COLO829 (cell line): Measurements from ENCODE around the gene SLC6A4.
"Not testable (repeated sequence)": the region's sequence is repeated elsewhere in the genome, so short reads cannot be mapped to it uniquely, and the experiment has no call there.

Source experiments
- DNase-seq: peaks from one replicate; pipeline ENCODE4 v3.0.0; 2012; ENCODE audit warnings: low spot score

Gene SLC6A4

DNA sequence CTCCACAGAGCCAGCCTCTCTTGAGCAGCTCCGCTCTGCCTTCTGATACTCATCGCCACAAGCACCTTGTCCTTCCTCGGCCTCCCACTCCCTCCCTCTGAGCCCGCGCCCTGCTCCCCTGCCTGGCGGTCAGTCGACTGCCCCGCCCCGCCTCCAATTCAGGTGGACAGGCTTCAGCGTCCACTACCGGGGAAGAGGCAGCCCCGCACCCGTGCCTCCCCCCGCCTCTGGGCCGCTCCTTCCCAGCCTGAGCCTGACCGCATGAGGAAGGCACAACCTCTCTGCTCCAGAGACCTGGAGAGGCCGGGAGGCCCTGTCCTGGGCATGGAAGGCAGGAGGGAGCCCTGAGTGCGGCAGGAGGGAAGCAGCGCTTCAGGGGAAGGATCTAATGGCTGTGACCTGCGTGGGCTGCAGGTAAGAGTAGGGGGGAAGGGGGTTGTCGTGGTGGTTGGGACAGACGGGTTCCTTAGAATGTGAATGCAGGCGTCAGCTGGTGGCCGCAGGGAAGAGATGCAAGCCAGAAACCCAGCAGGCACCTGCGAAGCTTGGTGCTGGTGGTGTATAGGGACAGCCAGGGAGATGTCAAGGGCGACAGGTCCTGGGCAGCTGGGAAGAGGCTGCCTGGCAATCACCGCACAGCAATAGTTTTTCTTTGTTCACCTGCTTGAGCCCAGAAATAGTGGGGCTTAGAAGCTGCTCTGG, 3.0 kb upstream of the SLC6A4 start:
- no peak for DNase-seq

DNA sequence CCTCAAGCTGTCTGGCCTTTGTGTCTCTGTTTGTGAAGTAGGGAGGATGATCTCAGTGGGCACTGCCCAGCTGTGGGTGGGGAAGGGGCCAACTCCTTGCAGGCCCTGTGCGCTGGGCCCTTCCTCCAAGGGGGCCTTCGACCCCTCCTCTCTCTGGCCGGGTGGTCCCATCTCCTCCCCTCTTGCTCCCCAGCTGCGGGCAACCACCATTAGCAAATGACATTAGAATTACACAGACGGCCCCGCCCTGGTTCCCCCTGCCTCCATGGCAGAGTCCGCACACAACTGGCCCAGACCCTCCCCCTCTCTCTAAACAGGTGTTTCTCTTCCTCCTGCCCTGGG, 2.5 kb upstream of the SLC6A4 start:
- DNase-seq: no peak

DNA sequence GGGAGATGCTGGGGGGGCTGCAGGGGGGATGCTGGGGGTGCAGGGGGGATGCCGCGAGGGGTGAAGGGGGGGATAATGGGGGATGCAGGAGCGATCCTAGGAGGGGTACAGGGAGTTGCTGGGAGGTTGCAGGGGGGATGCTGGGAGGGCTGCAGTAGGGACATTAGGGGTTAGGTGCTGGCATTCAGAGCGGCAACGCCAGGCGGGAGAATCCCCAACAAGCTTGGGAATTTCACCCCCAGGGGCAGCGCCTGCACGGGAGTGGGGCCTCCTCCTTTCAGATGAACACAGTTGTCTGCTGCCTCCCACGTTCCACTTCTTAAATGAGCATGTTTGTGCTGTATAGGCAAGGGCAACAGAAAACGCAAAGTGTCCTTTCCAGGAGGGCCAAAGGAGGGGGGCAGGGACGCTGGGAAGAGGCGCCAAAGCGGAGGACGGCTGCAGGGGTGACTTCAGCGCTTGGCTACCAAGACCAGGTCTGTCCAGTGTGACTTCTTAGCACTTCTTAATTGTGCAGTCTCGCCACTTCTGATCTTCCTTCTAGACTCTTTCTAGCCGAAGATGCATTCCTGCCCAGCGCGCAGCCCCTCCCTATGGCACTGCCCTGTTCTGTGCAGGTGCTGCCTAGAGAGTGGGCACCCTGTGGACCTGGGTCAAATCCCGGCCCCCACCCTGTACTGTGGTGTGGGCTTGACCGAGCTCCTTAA, 2.0 kb upstream of the SLC6A4 start:
- DNase-seq: no peak

DNA sequence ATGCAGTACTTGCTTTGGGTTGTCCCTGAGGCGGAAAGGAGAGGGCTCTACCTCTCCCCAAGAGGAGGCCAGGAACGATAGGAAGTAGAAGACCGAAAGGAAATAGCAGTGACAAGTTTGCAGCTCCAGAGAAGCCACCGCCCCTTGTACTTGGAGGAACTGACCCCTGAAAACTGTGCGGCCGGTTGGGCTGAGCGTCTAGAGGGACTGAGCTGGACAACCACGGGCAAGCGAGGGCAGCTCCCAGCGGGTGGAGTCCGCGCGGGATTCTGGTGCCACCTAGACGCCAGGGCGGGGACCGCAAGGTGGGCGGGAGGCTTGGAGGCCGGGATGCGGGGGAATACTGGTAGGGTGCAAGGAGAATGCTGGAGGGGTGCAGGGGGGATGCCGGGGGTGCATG, 1.3 kb upstream of the SLC6A4 start:
- DNase-seq: peak; percentile 35

DNA sequence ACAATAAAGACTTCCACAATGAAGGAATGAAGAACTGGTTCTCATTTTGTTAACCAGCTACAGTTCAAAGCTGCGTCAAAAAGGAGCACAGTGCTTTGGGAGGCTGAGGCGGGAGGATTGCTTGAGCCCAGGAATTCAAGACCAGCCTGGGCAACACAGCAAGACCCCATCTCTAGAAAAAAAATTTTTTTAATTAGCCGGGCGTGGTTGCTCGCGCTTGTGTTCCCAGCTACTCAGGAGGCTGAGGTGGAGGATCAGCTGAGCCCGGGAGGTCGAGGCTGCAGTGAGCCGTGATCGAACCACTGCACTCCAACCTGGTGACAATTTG, 764 bp upstream of the SLC6A4 start:
- no peak for DNase-seq

DNA sequence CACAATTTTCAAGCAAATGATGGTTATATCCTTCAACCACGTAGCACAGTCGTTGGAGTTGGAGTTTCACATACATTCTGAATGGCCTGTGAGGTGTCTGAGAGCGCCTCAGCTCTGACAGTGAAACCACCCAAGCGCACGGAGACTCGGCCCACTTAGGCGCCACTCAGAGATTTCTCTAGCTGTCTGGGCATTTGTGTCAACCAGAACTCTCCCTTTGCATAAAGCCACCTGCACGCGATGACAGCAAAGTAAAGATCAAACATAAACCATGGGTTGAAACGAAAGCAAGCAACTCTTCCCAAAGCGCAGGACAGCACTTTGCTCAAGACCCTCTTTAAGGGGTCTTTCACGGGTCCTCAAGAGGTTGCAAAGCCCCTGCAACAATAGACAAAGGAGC, 533 bp downstream of the SLC6A4 start:
- no peak for DNase-seq

DNA sequence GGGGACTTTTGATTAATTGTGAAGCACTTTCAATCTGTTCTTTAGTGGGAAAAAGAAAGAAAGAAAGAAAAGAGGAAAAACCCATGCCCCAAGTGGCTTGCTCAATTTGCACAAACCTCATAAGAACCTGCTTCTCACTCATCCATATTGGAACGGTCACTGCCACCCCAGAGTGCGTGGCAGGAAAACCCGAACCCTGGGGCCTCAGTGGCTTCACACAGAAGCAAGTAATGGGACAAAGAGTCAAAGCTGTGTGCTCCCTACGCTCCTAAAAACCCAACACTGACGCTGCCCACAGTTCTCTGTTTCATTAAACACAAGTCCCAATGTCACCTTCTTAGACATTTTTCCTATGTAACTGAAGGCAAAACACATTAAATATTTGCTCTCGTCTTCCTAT, 1.2 kb downstream of the SLC6A4 start:
- DNase-seq: no peak

DNA sequence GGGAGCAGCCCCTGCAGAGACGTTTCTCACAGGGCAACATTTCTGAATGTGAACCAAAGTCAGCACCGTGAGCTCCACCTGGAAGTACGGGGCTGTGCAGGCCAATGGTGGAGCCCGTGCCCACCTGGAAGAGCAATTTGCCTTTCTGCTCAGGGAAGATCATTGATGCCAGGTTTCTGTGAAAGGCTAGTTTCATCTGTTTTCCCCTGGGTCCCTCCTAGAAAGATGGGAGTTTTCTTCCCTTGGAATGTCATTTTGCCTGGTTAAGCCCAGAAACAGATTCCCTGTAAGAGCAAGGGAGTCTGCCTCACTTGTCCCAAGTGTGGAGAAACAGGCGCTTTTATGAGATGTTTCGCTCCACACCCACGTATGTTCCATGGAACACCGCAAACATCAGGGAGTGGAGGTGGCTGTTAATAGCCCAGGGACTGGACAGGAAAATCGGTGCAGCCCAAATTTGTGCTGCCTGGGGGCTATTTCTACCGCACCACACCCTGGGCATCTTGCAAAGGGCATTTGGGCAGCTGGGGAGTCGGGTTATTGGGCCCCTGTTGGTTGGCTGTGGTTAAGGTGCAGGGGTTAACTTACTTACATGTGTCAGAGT, 2.6 kb downstream of the SLC6A4 start:
- DNase-seq: no peak

DNA sequence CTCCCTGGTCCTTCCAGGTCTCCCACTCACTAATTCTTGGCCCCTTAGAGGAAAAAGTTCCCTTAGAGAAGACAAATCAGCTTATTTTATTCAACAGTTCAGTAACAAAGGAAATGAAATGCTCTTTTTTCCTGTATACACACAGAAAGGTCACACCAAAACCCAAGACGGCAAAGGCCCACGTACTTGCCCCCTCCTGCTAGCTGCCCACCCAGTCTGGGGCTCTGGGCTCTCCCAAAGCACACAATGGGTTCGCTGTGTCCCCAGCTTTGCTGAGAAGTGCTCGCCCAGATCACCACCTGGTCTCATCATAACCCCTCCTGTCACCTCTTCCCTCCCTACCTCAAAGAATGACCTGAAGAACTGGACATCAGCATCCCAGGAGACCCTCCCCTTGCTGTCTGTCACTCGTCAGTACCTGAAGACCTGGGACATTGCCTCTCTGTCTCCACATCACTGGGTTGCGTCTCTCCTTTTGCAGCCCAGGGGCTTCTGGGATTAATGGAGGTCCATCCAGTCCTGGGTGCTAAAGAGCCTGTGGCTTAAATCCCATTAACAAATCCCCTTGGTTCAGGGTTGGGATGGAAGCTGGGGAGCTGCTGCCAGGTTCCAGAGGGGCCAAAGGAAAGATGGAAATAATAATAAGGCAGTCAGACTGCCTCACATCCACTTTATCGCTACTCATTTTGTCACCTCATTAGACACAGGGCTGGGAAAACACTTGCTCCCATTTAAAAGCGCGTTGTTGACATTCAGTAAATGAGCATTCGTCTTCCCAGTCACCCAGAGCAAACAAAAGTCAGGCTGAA, 3.3 kb downstream of the SLC6A4 start:
- DNase-seq: no peak

DNA sequence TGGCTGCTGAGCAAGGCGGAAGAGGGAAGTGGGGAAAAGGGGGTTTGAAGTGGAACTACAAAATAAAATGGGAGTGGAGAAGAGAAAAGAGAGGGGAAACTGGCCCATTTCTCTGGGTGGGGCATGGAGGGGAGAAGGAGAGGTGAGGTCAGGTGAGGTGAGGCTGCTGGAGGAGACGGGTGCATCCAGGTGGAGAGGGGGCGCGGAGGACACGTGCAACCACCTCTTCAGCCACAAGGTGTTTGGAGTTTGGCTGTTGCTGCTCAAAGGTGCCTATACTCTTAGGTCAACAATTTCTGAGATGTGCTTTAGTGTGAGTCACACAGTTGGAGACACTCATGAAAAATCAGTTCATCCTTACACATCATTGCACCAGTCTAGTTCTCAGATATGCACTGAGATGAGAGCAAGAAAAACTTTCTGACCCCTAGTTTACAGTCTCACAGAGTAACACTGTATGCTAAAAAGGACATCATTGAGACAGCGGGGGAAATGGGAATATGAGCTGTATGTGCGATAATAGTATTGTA, 4.8 kb downstream of the SLC6A4 start:
- no peak for DNase-seq

DNA sequence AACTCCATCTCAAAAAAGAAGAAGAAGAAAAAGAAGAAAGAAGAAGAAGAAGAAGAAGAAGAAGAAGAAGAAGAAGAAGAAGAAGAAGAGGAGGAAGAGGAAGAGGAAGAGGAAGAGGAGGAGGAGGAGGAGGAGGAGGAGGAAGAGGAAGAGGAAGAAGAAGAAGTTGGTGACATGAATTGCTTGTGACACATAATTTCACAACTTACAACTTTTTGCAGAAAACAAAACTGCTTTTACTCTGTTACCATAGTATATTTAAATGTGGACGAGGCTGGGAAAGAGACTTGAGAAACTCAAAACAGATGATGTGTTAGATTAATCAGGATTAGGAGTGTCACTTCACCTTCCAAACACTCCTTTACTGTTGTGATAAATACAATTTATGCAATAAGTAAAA, 5.5 kb downstream of the SLC6A4 start:
- not testable (repeated sequence) for DNase-seq

DNA sequence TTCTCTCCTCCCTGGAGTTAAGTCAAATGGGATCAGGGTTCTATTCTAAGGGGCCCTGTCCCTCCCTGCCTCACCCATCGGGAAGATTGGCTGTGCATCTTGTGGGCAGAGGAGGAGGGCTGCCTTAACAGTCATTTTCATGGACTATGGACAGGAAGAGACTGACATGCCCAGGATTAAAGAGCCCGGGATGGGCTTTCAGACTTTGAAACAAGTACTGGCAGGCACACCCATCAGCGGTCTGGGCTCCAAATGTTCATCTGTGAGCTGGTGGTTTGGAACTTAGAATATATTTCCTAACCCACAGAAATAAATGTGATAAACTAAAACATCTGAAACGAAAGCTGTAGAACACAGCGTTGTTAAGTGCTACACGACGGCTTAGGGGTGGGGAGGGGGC, 6.5 kb downstream of the SLC6A4 start:
- no peak for DNase-seq

DNA sequence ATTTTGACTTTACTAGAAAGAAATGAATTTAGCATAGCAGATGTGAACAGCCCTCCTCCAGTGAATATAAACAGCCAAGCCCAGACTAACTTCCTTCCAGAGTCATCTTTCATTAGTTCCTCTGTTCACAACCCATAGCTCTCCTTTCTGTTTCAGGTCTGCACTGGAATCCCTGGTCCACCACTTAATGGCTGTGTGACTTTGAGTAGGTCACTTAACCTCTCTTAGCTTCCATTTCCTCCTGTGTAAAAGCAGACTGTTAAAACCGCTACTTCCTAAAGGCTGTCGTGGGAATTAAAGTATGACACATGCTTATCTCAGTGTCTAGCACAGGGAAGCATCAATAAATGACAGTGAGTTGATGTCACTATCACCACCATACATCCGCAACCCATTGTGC, 7.5 kb downstream of the SLC6A4 start:
- DNase-seq: no peak

DNA sequence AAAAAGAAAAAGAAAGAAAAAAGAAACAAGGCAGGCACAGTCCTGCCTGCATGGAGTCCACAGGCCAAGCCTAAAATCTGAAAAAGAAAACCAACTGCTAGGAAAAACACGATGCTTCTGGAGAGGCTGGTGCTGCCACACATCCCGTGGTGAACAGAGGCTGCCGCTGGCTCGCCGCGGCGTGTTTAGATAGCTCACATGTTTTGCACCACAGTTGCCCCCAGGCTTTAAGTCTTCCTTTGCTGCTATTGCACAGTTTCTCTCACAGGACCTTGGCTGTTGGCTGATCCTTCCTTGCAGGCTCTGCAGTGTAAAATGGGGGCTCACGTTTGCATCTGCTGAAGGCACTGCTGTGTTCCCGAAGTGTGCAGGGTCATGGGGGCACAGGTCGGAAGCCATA, 8.6 kb downstream of the SLC6A4 start:
- DNase-seq: peak; percentile 15

DNA sequence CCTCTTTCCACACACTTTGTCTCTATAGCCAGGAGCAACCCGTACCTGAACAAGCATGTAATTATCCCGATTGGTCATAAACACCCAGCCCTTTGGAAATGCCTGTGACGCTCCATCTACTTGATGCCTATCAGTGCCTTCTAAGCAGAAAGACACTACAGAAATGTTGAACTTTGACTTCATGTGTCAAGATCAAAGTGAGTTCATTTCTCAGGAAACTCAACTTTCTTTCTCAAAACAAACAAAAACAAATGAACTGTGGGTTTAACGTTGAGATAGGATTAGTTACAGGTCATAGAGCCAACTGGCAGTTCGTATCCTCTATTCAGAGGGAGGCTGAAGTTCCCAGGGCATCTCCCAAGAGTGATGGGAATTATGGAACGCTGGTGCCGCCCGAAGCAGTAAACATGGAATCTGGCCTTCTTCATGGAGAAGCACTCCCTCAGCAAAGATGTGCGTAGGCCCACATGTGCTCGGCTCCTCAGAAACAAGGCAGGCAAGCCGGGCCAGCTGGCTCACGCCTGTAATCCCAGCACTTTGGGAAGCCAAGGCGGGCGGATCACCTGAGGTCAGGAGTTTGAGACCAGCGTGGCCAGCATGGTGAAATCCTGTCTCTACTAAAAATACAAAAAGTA, 9.5 kb downstream of the SLC6A4 start:
- DNase-seq: no peak

DNA sequence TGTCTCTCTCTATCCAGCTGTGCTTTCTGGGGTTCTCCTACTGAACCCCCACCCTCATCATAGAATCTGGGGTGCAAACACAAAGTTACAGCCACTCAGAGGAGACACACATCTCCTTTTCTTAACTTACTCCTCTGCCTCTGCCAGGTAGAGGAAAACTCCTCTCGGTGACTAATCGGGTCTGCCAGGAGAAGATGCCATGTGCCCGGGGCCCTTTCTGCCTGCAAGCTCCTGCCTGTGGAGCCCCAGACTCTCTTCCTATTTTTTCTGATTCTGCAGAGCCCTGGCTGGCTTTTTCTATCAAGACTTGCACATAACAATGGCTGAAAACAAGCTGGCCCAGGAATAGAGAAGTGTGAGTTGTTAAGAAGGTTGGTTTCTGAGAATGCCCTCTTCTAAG, 10.4 kb downstream of the SLC6A4 start:
- DNase-seq: no peak

DNA sequence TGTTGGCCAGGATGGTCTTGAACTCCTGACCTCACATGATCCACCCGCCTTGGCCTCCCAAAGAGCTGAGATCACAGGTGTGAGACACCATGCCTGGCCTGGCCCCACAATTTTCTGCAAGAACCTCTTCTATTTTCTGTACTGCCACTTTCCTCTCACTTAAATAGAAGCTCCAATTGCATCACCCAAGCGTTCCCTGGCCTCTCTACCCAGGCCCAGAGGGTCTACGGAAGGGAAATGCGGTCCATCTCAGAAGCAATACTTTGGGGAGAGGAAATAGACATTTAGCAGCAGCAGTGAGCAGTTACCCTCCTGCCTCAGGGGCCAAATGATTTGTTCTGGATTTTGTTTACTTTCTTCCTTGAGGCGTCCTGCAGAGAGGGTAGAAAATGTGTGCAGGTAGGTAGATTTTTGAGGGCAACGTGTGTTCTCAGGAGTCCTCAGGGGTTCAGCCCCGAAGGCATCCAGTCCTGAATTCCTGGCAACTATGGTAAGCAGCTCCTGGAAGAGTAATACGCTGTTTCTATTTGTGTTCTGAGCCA, 11.0 kb downstream of the SLC6A4 start:
- DNase-seq: no peak

DNA sequence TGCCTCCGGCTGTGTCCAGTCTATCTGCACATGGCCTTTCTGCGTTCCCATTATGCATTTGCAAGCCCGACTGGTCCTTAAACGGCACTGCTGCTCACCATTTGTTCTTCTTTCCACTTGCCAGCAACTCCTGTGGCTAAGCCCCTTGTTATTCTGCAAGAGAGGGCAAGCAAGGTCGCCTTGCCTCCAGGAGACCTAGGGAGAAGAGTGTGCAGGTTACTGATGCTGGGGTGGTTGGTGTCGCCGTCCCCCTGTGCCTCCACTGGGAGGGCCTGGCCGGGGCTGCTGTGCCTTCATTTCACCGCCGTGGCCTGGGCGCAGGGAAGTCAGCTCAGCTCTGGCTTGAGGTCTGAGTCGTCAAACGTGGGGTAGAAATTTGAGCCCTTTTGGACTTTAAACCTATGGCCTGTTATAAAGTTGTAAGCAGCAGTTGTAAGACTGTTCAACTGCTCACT, 12.7 kb downstream of the SLC6A4 start:
- no peak for DNase-seq

DNA sequence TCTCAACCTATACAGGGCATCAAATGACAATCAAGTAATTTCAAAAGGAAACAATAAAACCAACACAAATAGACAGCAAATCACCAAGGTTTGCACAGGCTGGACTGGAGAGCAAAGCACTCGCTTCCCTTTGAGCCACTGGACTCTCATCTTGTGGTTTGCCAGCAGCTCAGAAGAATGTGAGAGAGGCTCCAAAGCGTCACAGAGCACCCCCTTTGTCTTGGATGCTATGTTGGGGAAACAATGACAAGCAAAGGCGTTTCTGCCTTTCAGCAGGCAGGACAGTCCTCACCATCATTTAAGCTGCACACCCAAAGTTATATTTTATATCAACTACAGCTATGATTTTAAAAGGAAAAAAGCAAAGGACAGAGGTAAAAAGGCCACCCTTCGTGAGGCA, 13.2 kb downstream of the SLC6A4 start:
- DNase-seq: no peak

DNA sequence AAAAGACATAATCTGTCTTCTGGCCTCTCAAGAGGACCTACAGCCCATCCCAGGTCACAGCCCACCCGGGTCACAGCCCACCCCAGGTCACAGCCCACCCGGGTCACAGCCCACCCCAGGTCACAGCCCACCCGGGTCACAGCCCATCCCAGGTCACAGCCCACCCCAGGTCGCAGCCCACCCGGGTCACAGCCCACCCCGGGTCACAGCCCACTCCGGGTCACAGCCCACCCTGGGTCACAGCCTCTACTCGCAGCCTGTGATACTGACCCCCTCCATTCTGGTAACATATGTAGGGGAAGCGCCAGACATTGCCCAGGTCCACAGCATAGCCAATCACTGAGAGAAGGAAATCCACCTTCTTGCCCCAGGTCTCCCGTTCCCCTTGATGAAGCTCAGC, 14.2 kb downstream of the SLC6A4 start:
- DNase-seq: no peak

DNA sequence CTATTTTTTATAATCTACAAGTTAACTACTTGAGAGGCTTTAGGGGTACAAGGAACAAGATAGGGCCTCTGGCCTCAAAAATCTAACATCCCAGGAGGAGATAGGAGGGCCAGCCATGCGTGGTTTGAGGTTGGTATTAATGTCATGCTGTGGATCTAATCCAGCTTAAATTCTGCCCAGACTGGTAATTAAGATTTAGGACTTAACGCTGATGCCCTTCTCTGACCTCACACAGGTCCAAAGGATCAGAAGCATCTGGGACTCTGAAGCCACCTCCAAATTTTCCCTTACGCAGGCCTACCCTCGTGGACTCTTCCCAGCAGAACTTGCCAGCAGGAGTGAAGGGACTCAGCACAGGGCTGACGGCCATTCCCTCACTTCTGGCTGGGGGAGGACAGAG, 15.1 kb downstream of the SLC6A4 start:
- no peak for DNase-seq

DNA sequence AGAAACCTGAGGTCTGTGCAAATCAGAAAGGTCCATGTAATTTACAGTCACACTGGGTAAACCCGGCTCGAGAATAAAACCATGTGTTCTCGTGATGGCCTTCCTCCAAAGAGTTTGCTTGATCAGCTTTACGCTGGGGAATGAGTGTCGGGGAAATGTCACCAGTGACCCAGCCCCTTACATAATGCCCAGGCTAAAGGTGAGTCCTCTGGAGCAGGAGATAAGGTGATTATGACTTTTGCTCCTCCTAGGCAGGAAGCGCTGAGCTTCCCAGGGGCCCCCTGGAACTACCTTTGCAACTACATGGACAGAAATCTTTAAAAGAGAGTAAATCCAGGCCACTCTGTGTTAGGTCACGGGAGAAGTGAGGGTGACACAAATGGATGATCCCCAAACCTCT, 15.7 kb downstream of the SLC6A4 start:
- no peak for DNase-seq
